ENCODE results near the gene CACHD1.

GRCh38 chr1:64711266-64711665 is 241.3 kb downstream of the CACHD1 start:
- TF ChIP-seq, protein P1, sequence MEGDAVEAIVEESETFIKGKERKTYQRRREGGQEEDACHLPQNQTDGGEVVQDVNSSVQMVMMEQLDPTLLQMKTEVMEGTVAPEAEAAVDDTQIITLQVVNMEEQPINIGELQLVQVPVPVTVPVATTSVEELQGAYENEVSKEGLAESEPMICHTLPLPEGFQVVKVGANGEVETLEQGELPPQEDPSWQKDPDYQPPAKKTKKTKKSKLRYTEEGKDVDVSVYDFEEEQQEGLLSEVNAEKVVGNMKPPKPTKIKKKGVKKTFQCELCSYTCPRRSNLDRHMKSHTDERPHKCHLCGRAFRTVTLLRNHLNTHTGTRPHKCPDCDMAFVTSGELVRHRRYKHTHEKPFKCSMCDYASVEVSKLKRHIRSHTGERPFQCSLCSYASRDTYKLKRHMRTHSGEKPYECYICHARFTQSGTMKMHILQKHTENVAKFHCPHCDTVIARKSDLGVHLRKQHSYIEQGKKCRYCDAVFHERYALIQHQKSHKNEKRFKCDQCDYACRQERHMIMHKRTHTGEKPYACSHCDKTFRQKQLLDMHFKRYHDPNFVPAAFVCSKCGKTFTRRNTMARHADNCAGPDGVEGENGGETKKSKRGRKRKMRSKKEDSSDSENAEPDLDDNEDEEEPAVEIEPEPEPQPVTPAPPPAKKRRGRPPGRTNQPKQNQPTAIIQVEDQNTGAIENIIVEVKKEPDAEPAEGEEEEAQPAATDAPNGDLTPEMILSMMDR (conservative IDR thresholded peaks at IDR 0.05; ENCODE audit: low read length): no peak
- TF ChIP-seq EZH2phosphoT487 (IDR thresholded peaks at IDR 0.05; ENCODE audit: borderline replicate concordance, low read depth, low read length): no peak
